ENCODE measurements around the gene RSBN1L.

RSBN1L gene

DNA sequence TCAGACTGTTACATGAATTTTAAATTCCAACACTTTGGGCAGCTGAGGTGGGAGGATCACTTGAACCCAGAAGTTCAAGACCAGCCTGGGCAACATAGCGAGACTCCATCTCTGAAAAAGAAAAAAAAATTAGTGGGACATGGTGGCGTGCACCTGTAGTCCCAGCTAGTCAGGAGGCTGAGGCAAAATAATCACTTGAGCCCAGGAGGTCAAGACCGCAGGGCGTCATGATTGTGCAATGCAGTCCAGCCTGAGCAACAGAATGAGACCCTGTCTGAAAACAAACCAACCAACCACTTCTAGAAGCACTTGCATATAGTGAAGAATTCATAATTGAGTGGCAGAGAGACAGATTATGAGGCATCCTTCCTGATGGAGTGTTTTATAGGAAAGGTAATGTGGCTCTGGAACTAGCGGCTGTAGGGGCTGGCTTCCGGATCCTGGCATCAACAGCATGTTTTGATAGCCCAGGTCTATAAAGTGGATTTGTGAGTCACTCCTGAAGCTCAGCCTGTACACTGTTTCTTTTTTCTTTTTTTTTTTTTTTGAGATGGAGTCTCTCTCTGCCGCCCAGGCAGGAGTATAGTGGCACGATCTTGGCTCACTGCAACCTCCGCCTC, 40.3 kb upstream of the RSBN1L start:
- no peak for DNase-seq (ENCODE audit: low spot score)
- TF ChIP-seq, protein P1, sequence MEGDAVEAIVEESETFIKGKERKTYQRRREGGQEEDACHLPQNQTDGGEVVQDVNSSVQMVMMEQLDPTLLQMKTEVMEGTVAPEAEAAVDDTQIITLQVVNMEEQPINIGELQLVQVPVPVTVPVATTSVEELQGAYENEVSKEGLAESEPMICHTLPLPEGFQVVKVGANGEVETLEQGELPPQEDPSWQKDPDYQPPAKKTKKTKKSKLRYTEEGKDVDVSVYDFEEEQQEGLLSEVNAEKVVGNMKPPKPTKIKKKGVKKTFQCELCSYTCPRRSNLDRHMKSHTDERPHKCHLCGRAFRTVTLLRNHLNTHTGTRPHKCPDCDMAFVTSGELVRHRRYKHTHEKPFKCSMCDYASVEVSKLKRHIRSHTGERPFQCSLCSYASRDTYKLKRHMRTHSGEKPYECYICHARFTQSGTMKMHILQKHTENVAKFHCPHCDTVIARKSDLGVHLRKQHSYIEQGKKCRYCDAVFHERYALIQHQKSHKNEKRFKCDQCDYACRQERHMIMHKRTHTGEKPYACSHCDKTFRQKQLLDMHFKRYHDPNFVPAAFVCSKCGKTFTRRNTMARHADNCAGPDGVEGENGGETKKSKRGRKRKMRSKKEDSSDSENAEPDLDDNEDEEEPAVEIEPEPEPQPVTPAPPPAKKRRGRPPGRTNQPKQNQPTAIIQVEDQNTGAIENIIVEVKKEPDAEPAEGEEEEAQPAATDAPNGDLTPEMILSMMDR (IDR thresholded peaks at IDR 0.05; ENCODE audit: extremely low read depth, missing control alignments): no peak

DNA sequence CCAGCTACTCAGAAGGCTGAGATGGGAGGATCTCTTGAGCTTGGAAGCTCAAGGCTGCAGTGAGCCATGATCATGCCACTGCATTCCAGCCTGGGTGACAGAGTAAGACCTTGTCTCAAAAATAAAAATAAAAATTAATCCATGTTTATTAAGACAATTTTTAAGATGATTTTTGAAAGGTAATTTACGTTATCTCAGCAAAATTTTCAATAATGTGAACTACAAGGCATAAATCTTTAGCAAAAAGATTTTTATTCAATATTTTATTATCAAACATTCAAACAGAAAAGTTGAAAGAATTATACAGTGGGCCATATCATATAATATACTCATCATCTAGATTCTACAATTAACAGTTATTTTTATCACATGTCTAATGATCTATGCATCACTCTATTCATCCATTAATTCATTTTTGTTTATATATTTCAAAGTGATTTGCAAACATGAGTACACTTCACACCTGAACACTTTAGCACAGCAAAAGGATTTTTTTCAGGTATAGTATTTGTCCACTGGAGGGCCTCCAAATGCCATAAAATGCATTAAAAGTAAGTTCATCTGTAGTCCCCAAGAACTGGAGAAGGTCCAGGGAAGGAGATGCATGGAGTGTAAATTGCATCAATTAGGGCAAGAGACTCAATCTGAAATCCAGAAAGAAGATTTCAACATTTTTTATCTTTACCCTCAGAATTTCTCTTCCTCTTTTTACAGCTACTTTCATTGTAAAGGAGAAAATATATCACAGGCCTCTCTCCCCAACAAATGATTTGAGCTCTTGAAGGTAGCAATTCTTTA, 38.6 kb upstream of the RSBN1L start:
- TF ChIP-seq, protein P1 (IDR thresholded peaks at IDR 0.05; ENCODE audit: extremely low read depth, missing control alignments): peak; percentile 18

DNA sequence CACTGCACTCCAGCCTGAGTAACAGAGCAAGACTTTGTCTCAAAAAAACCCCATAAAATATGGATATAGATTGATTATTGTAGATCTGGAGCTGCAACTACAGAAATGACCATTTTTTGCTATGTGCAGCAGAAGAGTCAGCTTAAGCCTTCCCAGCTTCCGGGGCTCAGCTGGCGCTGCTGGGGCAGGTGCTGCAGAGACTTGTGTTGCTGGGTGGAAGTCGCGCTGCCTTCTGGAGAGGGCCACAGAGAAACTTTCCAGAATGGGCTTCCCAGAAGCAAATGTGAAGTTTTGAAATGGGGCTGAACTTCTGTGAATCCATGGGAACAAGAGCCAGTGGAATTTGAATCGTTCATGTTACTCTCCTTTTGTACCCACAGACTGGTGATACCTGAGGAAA, 37.3 kb upstream of the RSBN1L start:
- DNase-seq (ENCODE audit: low spot score): no peak
- TF ChIP-seq, protein P1 (IDR thresholded peaks at IDR 0.05; ENCODE audit: extremely low read depth, missing control alignments): no peak

More for the DNA sequence above, 38.6 kb upstream of the RSBN1L start:
- DNase-seq (ENCODE audit: low spot score): peak; percentile 39

DNA sequence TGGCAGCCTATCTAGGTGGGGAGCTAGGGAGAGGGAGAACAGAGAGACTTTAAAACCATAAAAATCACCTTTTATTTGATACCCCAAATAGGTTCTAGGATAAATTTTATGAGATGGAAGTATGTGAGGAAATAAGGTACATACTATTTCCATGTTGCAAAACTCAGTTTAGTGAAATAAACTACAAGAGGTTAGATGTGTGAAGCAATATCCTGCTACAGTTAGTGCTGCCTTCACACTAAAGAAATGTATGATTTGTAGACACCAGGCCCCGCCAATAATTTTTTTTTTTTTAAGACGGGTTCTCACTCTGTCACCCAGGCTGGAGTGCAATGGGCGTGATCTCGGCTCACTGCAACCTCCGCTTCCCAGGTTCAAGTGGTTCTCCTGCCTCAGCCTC, 34.4 kb upstream of the RSBN1L start:
- DNase-seq (ENCODE audit: low spot score): no peak
- TF ChIP-seq, protein P1 (IDR thresholded peaks at IDR 0.05; ENCODE audit: extremely low read depth, missing control alignments): no peak

DNA sequence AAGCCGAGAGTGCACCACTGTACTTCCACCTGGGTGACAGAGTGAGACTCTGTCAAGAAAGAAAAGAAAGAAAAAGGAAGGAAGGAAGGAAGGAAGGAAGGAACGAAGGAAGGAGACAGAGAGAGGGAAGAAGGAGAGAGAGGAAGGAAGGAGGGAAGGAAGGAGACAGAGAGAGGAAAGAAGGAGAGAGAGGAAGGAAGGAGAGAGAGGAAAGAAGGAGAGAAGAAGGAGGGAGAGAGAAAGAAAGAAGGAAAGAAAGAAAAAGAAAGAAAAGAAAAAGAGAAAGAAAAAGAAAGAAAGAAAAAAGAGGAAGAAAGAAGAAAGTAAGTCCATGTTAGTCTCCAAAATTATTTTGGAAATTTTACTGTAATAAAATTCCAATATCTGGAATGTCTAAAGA, 33.4 kb upstream of the RSBN1L start:
- TF ChIP-seq, protein P1 (IDR thresholded peaks at IDR 0.05; ENCODE audit: extremely low read depth, missing control alignments): no peak
- DNase-seq (ENCODE audit: low spot score): no peak

DNA sequence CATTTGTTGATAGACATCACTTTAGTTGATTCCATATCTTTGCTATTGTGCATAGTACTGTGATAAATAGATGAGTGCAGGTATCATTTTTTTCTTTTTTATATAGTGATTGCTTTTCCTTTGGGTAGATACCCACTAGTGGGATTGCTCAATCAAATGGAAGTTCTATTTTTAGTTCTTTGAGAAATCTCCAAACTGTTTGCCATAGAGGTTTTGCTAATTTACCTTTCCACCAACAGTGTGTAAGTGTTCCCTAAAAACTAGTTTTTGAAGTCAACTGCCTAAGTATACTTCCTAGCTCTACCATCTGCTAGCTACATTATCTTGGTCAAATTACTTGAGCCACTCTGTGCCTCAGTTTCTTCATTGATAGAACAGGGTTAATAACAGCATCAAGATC, 31.5 kb upstream of the RSBN1L start:
- TF ChIP-seq, protein P1 (IDR thresholded peaks at IDR 0.05; ENCODE audit: extremely low read depth, missing control alignments): no peak
- no peak for DNase-seq (ENCODE audit: low spot score)

DNA sequence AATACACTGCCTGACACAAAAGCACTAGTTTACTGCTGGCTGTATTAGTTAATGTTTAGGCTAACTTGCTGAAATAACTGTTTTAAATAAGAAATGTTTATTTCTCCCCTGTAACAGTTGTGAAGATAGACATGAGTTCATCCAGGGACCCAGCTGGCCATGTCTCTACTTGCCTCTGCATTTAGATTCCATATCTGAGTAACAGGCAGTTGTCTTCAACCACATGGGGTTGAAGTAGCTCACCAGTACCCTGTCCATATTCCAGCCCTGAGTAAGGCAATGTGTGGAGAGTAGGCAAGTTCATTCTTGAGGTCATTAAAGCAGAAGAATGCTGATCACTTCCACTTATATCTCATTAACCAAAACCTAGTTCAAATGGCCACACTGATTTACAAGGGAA, 31.1 kb upstream of the RSBN1L start:
- no peak for DNase-seq (ENCODE audit: low spot score)
- TF ChIP-seq, protein P1 (IDR thresholded peaks at IDR 0.05; ENCODE audit: extremely low read depth, missing control alignments): no peak
